GM18508 (cell line): ENCODE measurements around the gene CLC.
"Not testable (repeated sequence)": the region's sequence is repeated elsewhere in the genome, so short reads cannot be mapped to it uniquely, and the experiment has no call there.

Experiments used
- ATAC-seq: cut with Tn5 transposase; IDR thresholded peaks from one replicate; pipeline ENCODE4 v1.9.1; 2021; ENCODE audit warnings: moderate number of reproducible peaks; ENCODE audit not compliant: insufficient read depth, unreplicated experiment

CLC gene

GRCh38 chr19:39737891-39738290 is at the start of gene CLC:
Gene CLC, minus strand, starts transcription at chr19:39738029. Its CDS starts 77 bp downstream, at chr19:39737952.
- no peak for ATAC-seq

GRCh38 chr19:39780894-39781293 is 43.1 kb upstream of the CLC start:
- ATAC-seq, result no peak

- ATAC-seq, result no peak
These were observed 40.9 kb upstream of the CLC start, which contains the start of gene LEUTX for GRCh38 chr19:39778763-39779162. Gene LEUTX, plus strand, starts transcription at chr19:39778854. Its CDS starts 67 bp downstream, at chr19:39778921.

DNA sequence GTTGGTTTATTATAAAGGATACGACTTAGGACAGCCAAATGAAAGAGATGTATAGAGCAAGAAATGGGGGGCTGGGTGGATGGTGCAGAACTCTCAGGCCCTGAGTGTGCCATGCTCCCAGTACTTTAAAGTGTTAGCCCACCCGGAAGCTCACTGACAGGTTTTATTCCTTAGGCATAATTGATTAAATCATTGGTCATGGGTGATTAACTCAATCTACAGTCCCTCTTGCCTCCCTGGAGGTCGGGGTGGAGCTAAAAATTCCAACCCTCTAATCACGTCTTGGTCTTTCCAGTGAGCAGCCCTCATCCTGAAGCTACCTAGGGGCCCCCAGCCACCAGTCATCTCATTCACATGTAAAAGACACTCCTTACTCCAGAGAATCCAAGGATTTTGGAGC is 31.0 kb upstream of the CLC start:
- no peak for ATAC-seq

DNA sequence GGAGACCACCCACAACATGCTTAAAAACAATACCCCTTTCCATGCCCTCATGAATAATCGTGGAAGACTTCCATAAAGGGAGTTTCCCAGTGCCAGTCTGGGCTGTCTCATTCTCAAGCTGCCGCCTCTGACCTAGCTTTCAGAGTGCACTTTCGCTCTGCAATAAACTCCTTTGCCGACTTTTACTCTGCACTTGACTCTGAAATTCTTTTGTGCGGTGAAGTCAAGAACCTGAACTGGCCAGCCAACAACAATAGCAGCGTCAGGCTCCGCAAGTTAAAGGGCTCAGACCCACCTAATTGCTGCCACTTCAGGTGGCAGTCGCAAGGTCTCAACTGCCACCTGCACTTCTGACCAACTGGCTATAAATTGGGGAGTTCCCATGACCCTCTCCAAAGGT is 30.5 kb upstream of the CLC start:
- ATAC-seq, result no peak

GRCh38 chr19:39765091-39766076 is 27.6 kb upstream of the CLC start:
- ATAC-seq, result no peak

- ATAC-seq, result not testable (repeated sequence)
These were observed 24.0 kb upstream of the CLC start for GRCh38 chr19:39761851-39762250.

- ATAC-seq, result no peak
These were observed 21.8 kb upstream of the CLC start for GRCh38 chr19:39759457-39760184.

DNA sequence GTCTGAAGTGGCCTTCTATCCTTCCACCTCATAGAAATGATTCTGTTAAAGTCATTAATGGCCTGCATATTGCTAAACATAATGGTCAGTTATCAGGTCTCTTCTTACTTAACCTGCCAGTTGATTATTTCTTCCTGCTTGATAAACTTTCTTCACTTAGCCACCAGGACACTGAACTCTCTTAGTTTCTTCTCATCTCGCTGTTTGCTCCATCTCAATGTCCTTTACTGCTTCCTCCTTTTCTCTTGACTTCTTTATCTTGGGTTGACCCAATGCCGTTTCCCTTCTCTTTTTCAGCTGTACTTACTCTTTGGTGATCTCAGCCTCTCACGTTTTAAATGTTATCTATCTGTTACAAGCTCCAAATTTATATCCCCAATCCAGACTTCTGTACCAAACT is 17.1 kb upstream of the CLC start:
- no peak for ATAC-seq

- ATAC-seq, result no peak
These were observed 16.7 kb upstream of the CLC start for GRCh38 chr19:39754544-39754943.

DNA sequence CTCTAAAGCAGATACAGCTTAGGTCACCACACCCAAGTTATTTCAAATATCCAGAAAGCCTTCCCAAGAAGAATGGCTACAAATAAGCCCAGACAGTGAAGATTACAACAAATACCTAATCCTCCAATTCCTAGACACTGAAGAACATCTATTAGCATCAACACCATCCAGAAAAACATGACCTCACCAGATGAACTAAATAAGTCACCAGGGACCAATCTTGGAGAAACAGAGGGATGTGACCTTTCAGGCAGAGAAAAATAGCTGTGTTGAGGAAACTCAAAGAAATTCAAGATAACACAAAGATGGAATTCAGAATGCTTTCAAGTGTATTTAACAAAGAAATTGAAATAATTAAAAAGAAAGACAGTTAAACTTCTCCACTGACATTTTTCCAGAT is 15.0 kb upstream of the CLC start:
- ATAC-seq, result no peak

- no peak for ATAC-seq
These were observed 14.6 kb upstream of the CLC start for GRCh38 chr19:39752390-39752789.

DNA sequence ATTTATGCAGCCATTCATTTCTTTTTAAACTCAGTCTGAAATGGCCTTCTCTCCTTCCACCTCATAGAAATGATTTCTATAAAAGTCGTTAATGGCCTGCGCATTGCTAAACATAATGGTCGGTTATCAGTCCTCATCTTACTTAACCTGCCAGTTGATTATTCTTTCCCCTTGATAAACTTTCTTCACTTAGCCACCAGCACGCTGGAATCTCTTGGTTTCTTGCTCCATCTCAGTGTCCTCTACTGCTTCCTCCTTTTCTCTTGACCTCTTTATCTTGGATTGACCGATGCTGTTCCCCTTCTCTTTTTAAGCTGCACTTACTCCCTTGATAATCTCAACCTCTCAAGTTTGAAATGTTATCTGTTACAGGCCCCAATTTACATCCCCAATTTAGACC is 12.2 kb upstream of the CLC start:
- ATAC-seq, result no peak

DNA sequence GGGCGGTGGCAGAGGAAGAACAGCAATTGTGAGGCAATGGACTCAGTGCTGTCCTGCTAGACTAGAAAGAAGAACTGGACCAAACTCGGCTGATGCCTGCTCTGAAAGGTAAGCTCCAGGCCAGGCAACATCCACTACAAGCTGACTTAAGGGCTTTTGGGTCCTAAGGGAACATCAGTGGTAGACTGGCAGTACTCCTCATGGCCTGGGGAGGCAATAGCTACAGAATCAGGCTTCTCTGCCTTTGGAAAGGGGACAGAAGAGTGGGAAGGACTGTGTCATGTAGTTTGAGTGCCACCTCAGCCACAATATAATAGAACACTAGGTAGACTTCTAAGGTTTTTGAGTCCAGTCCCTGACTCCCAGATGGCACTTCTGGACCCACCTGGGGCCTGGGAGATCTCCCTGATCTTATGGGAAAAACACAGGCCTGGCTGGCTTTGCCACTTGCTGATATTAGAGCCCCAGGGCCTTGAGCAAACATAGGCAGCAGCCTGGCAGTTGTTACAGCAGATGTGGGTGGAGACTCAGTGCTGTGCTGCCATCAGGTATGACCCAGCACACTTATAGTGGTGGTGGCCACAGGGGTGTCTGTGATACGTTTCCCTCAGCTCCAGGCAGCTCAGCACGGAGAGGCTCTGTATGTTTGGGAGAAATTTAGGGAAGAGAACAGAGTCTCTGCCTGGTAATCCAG is 9.2 kb upstream of the CLC start:
- ATAC-seq, result no peak

DNA sequence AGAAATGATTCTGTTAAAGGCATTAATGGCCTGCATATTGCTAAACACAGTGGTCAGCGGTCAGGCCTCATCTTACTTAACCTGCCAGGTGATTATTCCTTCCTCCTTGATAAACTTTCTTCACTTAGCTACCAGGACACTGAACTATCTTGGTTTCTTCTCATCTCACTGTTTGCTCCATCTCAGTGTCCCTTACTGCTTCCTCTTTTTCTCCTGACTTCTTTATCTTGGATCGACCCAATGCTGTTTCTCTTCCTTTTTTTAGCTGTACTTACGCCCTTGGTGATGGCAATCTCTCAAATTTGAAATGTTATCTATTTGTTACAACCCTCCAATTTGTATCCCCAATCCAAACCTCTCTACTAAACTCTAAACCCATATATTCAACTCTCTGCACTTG is 7.8 kb upstream of the CLC start:
- ATAC-seq, result no peak

GRCh38 chr19:39740395-39740794 is 2.6 kb upstream of the CLC start:
- no peak for ATAC-seq

GRCh38 chr19:39738814-39739213 is 985 bp upstream of the CLC start:
- ATAC-seq, result no peak

- no peak for ATAC-seq
These were observed 478 bp downstream of the CLC start for GRCh38 chr19:39737351-39737750.

GRCh38 chr19:39736088-39736487 is 1.7 kb downstream of the CLC start:
- ATAC-seq, result no peak

DNA sequence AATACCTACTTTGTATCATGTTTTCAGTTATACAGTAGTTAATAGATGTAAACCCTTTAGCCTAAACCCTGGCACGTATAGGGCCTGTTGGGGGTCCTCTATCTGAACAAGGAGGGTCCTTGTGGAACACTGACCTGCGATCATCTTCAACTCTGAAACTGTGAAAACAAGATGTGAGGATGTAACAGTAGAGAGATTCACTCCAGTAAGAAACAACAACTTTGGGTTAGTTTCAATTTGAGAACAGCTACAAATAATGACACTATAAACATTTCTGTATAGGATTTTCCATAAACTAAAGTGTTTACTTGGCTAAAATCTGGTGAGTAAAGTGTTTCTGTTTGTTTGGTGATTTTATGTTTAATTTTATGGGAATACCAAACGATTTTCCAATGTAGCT is 2.1 kb downstream of the CLC start:
- ATAC-seq, result no peak

- no peak for ATAC-seq
These were observed 4.0 kb downstream of the CLC start for GRCh38 chr19:39733841-39734240.
